Measurements from ENCODE around the gene ADAR.

ADAR gene

GRCh38 chr1:154581766-154582165 lies 26.2 kb downstream of the ADAR start:
- Histone ChIP-seq H3K79me2 (no peaks in the 10 kb centered on the region), H3K4me3 (ENCODE audit: low read depth, low read length) (no peak overlapping the region), H3K27me3 (ENCODE audit: control insufficient read depth, insufficient read depth, low read length) (no peaks in the 10 kb centered on the region), H3K9me3 (ENCODE audit: control insufficient read depth, low read length) (no peaks in the 10 kb centered on the region), H3K36me3 (ENCODE audit: control insufficient read depth, insufficient read depth, low read length) (no peaks in the 10 kb centered on the region), H3K4me2 (ENCODE audit: low read length) (no peak overlapping the region), H2AFZ (no peak overlapping the region), H3K9ac (no peak overlapping the region), H3K27ac (peak overlapping the region; percentile 86), H3K4me1 (peaks cover 29% of the 10 kb centered on the region)
- TF ChIP-seq, protein P1, sequence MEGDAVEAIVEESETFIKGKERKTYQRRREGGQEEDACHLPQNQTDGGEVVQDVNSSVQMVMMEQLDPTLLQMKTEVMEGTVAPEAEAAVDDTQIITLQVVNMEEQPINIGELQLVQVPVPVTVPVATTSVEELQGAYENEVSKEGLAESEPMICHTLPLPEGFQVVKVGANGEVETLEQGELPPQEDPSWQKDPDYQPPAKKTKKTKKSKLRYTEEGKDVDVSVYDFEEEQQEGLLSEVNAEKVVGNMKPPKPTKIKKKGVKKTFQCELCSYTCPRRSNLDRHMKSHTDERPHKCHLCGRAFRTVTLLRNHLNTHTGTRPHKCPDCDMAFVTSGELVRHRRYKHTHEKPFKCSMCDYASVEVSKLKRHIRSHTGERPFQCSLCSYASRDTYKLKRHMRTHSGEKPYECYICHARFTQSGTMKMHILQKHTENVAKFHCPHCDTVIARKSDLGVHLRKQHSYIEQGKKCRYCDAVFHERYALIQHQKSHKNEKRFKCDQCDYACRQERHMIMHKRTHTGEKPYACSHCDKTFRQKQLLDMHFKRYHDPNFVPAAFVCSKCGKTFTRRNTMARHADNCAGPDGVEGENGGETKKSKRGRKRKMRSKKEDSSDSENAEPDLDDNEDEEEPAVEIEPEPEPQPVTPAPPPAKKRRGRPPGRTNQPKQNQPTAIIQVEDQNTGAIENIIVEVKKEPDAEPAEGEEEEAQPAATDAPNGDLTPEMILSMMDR (IDR thresholded peaks at IDR 0.05): no peak

GRCh38 chr1:154579374-154579773 lies 28.6 kb downstream of the ADAR start:
- no peak overlapping the region for H3K9ac ChIP-seq
- no peak overlapping the region for H3K4me3 ChIP-seq (ENCODE audit: low read depth, low read length)
- no peaks in the 10 kb centered on the region for H3K27me3 ChIP-seq (ENCODE audit: control insufficient read depth, insufficient read depth, low read length)
- no peak overlapping the region for H3K4me2 ChIP-seq (ENCODE audit: low read length)
- H3K9me3 ChIP-seq (ENCODE audit: control insufficient read depth, low read length): no peaks in the 10 kb centered on the region
- H2AFZ ChIP-seq: no peak overlapping the region
- H3K79me2 ChIP-seq: no peaks in the 10 kb centered on the region
- TF ChIP-seq, protein P1 (IDR thresholded peaks at IDR 0.05): no peak
- peaks cover 32% of the 10 kb centered on the region for H3K4me1 ChIP-seq
- no peaks in the 10 kb centered on the region for H3K36me3 ChIP-seq (ENCODE audit: control insufficient read depth, insufficient read depth, low read length)
- no peak overlapping the region for H3K27ac ChIP-seq

- Histone ChIP-seq H3K9me3 (ENCODE audit: control insufficient read depth, low read length) (no peaks in the 10 kb centered on the region), H3K4me2 (ENCODE audit: low read length) (no peak overlapping the region), H3K4me1 (peaks cover 23% of the 10 kb centered on the region), H3K79me2 (no peaks in the 10 kb centered on the region), H3K4me3 (ENCODE audit: low read depth, low read length) (no peak overlapping the region), H3K9ac (no peak overlapping the region), H3K36me3 (ENCODE audit: control insufficient read depth, insufficient read depth, low read length) (no peaks in the 10 kb centered on the region), H2AFZ (no peak overlapping the region), H3K27ac (no peak overlapping the region), H3K27me3 (ENCODE audit: control insufficient read depth, insufficient read depth, low read length) (no peaks in the 10 kb centered on the region)
- TF ChIP-seq, protein P1 (IDR thresholded peaks at IDR 0.05): no peak
Measured at GRCh38 chr1:154578058-154578418, 29.9 kb downstream of the ADAR start.

GRCh38 chr1:154577346-154578057 lies 30.5 kb downstream of the ADAR start:
- Histone ChIP-seq H3K4me1 (peaks cover 20% of the 10 kb centered on the region), H3K27ac (no peak overlapping the region), H3K27me3 (ENCODE audit: control insufficient read depth, insufficient read depth, low read length) (no peaks in the 10 kb centered on the region), H3K79me2 (no peaks in the 10 kb centered on the region), H3K4me3 (ENCODE audit: low read depth, low read length) (no peak overlapping the region), H3K36me3 (ENCODE audit: control insufficient read depth, insufficient read depth, low read length) (no peaks in the 10 kb centered on the region), H3K9me3 (ENCODE audit: control insufficient read depth, low read length) (no peaks in the 10 kb centered on the region), H3K4me2 (ENCODE audit: low read length) (no peak overlapping the region), H2AFZ (no peak overlapping the region), H3K9ac (no peak overlapping the region)
- TF ChIP-seq, protein P1 (IDR thresholded peaks at IDR 0.05): no peak

GRCh38 chr1:154575951-154576566 lies 31.9 kb downstream of the ADAR start:
- no peaks in the 10 kb centered on the region for H3K79me2 ChIP-seq
- H3K36me3 ChIP-seq (ENCODE audit: control insufficient read depth, insufficient read depth, low read length): no peaks in the 10 kb centered on the region

More at GRCh38 chr1:154575951-154576566, 31.9 kb downstream of the ADAR start:
- no peak overlapping the region for H2AFZ ChIP-seq
- no peaks in the 10 kb centered on the region for H3K27me3 ChIP-seq (ENCODE audit: control insufficient read depth, insufficient read depth, low read length)
- TF ChIP-seq, protein P1 (IDR thresholded peaks at IDR 0.05): no peak
- H3K9me3 ChIP-seq (ENCODE audit: control insufficient read depth, low read length): no peaks in the 10 kb centered on the region
- no peak overlapping the region for H3K9ac ChIP-seq
- no peak overlapping the region for H3K4me3 ChIP-seq (ENCODE audit: low read depth, low read length)
- peaks cover 10% of the 10 kb centered on the region for H3K4me1 ChIP-seq
- H3K4me2 ChIP-seq (ENCODE audit: low read length): no peak overlapping the region
- H3K27ac ChIP-seq: no peak overlapping the region
